D721Med (cell line): ENCODE measurements around the gene TRAK1.

Source experiments
- DNase-seq: peaks from one replicate; pipeline ENCODE4 v3.0.0; 2011; ENCODE audit warnings: low spot score; ENCODE audit not compliant: insufficient read length
- FAIRE-seq: peaks from 2 replicates; lab custom pipeline; 2011; peaks lifted over from hg19 to GRCh38; lab: Jason Lieb, UNC
- TF ChIP-seq, protein P1 (sequence below): IDR thresholded peaks from 2 replicates; pipeline ENCODE4 v1.5.1; 2012; ENCODE audit warnings: mild to moderate bottlenecking, control low read depth; ENCODE audit not compliant: insufficient read depth; ENCODE audit errors: missing control alignments

Gene TRAK1

GRCh38 chr3:42128526-42128925 lies 37.4 kb downstream of the TRAK1 start:
- FAIRE-seq (no peak), DNase-seq (no peak)
- TF ChIP-seq, protein P1, sequence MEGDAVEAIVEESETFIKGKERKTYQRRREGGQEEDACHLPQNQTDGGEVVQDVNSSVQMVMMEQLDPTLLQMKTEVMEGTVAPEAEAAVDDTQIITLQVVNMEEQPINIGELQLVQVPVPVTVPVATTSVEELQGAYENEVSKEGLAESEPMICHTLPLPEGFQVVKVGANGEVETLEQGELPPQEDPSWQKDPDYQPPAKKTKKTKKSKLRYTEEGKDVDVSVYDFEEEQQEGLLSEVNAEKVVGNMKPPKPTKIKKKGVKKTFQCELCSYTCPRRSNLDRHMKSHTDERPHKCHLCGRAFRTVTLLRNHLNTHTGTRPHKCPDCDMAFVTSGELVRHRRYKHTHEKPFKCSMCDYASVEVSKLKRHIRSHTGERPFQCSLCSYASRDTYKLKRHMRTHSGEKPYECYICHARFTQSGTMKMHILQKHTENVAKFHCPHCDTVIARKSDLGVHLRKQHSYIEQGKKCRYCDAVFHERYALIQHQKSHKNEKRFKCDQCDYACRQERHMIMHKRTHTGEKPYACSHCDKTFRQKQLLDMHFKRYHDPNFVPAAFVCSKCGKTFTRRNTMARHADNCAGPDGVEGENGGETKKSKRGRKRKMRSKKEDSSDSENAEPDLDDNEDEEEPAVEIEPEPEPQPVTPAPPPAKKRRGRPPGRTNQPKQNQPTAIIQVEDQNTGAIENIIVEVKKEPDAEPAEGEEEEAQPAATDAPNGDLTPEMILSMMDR, result no peak

DNA sequence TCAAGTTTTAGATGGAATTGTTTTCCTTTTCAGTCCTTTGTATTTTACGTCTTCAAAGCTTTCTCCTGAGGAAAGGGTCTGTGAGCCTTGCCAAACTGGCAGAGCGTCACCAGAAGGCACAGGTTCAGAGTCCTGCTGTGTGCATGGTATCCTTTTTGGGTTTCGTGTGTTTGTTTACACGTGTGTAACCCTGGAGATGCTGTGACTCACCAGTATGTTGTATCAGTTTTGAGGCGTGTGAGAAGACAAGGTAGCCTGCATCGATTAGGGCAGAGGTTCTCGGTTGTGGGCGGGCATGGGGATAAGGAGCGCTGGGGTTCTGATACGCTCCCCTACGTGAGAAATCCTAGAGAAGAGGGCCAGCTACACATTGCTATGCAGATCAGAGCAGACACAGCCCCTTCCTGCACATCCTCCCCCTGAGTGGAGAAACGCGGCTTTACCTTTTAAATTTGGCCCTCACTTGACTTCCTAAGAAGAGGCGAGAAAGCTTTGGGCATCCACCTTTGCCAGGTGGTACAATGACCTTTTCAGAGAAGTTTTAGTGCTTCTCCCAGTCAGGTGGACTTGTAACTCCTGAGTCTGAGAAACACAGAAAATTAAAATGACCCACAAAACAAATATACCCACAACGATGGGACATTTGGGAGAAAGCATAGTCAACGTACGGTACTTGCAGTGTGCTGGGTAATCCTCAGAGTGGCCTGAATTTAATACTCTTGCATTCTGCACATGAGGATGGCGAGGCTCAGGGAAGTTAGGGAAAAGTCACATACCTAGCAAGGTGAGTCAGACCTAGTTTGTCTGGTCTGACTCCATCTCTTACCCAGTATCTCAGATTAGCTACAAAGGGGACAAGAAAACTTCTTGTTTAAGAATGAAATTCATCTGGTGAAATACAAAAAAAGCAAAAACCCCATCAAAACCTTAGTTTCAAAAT lies 38.1 kb downstream of the TRAK1 start:
- TF ChIP-seq, protein P1, result no peak
- FAIRE-seq, result no peak
- DNase-seq, result no peak

- TF ChIP-seq, protein P1, result no peak
- FAIRE-seq, result no peak
- DNase-seq, result no peak
Observed at GRCh38 chr3:42130007-42130328, 38.8 kb downstream of the TRAK1 start.

GRCh38 chr3:42130329-42131070 lies 39.3 kb downstream of the TRAK1 start:
- no peak for DNase-seq
- TF ChIP-seq, protein P1, result no peak
- FAIRE-seq, result no peak

- no peak for DNase-seq
- TF ChIP-seq, protein P1, result no peak
- FAIRE-seq, result no peak
Observed at GRCh38 chr3:42133500-42134298, 42.5 kb downstream of the TRAK1 start.

GRCh38 chr3:42134867-42135464 lies 43.8 kb downstream of the TRAK1 start:
- no peak for FAIRE-seq

More at GRCh38 chr3:42134867-42135464, 43.8 kb downstream of the TRAK1 start:
- TF ChIP-seq, protein P1, result no peak
- no peak for DNase-seq
